Activated T-helper 1 cell treated with Interleukin-2 at 50 U/mL for 16 hours (primary cell): ENCODE data around the gene NUDT8.
"Not testable (repeated sequence)": the region's sequence is repeated elsewhere in the genome, so short reads cannot be mapped to it uniquely, and the experiment has no call there.

ENCODE experiments used
- DNase-seq: peaks from one replicate; pipeline ENCODE4 v3.0.0-alpha.2; 2020; ENCODE audit warnings: low read depth

Gene NUDT8

GRCh38 chr11:67613313-67613959 lies 16.3 kb downstream of the NUDT8 start:
- DNase-seq: no peak

- no peak for DNase-seq
These were observed 17.0 kb downstream of the NUDT8 start for GRCh38 chr11:67612751-67613150.

GRCh38 chr11:67611704-67612587 lies 17.8 kb downstream of the NUDT8 start:
- DNase-seq: no peak

GRCh38 chr11:67611165-67611564 lies 18.6 kb downstream of the NUDT8 start:
- no peak for DNase-seq

- no peak for DNase-seq
These were observed 19.4 kb downstream of the NUDT8 start for GRCh38 chr11:67610302-67610868.

- DNase-seq: no peak
These were observed 20.4 kb downstream of the NUDT8 start for GRCh38 chr11:67609316-67609715.

GRCh38 chr11:67608486-67608885 lies 21.3 kb downstream of the NUDT8 start:
- no peak for DNase-seq

GRCh38 chr11:67607507-67607906 lies 22.2 kb downstream of the NUDT8 start:
- DNase-seq: no peak

- DNase-seq: peak; percentile 92
These were observed 23.0 kb downstream of the NUDT8 start, which contains the start of gene NDUFV1 for GRCh38 chr11:67606492-67607295. NDUFV1 (plus strand) TSS chr11:67606936; CDS start chr11:67607005, 69 bp downstream.

- DNase-seq: no peak
These were observed 23.6 kb downstream of the NUDT8 start for GRCh38 chr11:67606093-67606491.

- no peak for DNase-seq
These were observed 24.3 kb downstream of the NUDT8 start for GRCh38 chr11:67605231-67606011.

- DNase-seq: no peak
These were observed 24.9 kb downstream of the NUDT8 start for GRCh38 chr11:67604815-67605214.

GRCh38 chr11:67604119-67604518 lies 25.6 kb downstream of the NUDT8 start:
- DNase-seq: not testable (repeated sequence)

- DNase-seq: no peak
These were observed 28.6 kb downstream of the NUDT8 start for GRCh38 chr11:67601098-67601497.

GRCh38 chr11:67600324-67601029 lies 29.3 kb downstream of the NUDT8 start:
- no peak for DNase-seq

GRCh38 chr11:67599149-67599548 lies 30.6 kb downstream of the NUDT8 start:
- no peak for DNase-seq

GRCh38 chr11:67597963-67598362 lies 31.8 kb downstream of the NUDT8 start:
- DNase-seq: not testable (repeated sequence)

GRCh38 chr11:67597458-67597857 lies 32.3 kb downstream of the NUDT8 start:
- DNase-seq: not testable (repeated sequence)

- DNase-seq: no peak
These were observed 32.9 kb downstream of the NUDT8 start for GRCh38 chr11:67596753-67597300.

GRCh38 chr11:67594480-67594879 lies 35.3 kb downstream of the NUDT8 start:
- no peak for DNase-seq
